ENCODE results near the gene RCE1.

Gene RCE1

DNA sequence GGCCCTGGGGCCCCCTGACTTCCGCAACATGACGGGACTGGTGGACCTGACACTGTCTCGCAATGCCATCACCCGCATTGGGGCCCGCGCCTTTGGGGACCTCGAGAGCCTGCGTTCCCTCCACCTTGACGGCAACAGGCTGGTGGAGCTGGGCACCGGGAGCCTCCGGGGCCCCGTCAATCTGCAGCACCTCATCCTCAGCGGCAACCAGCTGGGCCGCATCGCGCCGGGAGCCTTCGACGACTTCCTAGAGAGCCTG is 14.6 kb downstream of the RCE1 start:
- no peak for DNase-seq

GRCh38 chr11:66858186-66858938 is 15.1 kb downstream of the RCE1 start:
- no peak for DNase-seq

GRCh38 chr11:66858939-66859685 is 15.9 kb downstream of the RCE1 start:
- no peak for DNase-seq

- DNase-seq, result no peak
These were observed 16.6 kb downstream of the RCE1 start for GRCh38 chr11:66859686-66860448.

DNA sequence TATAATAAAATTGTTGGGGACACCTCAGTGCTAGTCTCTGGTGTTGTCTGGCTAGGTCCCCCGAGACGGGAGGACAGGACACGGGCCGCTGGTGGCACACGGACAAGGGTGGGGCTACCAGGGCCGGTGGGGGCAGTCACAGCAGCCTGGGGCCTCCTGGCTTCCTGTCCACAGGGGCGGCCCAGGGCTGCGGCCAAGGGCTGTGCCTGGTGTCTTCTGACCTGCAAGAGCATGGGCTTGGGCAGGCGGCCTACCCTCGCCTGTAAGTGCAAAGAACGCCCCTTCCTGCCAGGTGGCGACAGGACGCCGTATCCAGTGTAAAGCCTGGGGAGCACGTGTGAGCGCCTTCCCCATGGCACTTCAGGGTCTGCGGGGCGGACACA is 17.2 kb downstream of the RCE1 start:
- no peak for DNase-seq

DNA sequence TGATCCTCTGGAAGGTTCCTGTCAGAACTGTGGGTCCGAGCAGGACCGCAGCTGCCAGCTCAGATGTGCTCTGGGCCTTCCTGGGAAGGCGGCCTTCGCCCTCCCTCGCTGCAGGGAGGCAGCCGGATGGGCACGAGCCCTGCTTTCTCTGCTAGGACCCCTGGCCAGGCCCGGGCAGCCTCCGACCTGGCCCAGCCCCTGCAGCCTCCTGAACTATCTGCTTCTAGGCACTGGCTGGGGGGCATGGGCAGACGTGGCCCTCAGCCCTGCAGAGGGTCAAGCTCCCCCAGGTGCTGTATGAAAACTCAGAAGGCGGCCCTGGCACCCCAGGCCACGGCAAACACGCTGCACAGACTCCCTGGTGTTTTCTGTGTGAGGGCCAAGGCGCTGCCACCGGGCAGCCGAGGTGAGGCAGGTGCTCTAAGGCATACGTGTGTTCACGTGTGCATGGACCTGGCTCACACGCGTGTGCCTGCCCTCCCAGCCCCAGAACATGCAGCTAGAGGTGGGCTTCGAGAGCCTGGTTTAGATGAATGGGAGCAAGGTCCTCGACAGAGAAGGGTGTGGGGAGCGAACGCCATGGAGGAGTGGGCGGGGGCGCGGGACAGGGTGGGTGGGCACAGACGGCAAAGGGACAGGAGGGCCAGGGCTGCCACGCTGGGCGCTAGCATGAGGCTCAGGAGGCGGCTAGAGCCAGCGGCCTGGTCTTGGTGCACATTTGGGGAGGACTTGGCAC is 18.0 kb downstream of the RCE1 start:
- DNase-seq, result no peak

GRCh38 chr11:66861774-66862558 is 18.7 kb downstream of the RCE1 start:
- DNase-seq, result no peak

- DNase-seq, result no peak
These were observed 19.4 kb downstream of the RCE1 start for GRCh38 chr11:66862559-66863037.

- no peak for DNase-seq
These were observed 20.3 kb downstream of the RCE1 start for GRCh38 chr11:66863428-66864125.

GRCh38 chr11:66864172-66864901 is 21.1 kb downstream of the RCE1 start:
- no peak for DNase-seq

GRCh38 chr11:66864924-66865697 is 21.9 kb downstream of the RCE1 start:
- no peak for DNase-seq

- no peak for DNase-seq
These were observed 22.8 kb downstream of the RCE1 start for GRCh38 chr11:66866007-66866406.

GRCh38 chr11:66866511-66866986 is 23.3 kb downstream of the RCE1 start:
- DNase-seq, result no peak

DNA sequence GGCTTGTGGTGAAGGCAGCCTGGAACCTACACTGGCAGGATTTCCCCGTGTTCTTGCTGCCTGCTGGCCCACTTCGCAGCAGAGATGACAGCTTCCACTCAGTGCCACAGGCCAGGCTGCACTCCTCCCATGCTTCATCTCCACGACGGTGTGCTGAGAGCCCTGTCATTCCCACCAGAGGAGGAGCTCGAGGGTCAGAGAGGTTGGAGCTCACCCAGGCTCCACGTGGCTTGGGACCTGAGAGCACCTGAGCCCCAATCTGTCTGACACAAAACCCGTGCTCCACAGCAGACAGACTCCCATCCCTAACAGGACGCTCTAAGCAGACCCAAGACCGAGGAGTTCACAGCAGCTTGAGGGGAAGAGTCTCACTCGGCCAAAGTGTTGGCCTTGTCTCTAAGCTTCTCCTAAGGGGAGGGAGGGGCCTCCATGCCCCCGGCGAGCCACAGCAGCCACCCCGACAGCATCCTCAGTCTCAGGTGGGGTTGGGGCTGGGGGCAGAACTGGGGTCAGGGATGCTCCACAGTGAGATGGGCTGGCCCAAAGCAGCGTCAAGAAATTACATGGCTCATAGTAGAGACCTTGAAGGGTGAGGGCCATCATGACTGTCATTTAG is 24.3 kb downstream of the RCE1 start:
- DNase-seq, result no peak

GRCh38 chr11:66868082-66868725 is 25.0 kb downstream of the RCE1 start:
- no peak for DNase-seq

DNA sequence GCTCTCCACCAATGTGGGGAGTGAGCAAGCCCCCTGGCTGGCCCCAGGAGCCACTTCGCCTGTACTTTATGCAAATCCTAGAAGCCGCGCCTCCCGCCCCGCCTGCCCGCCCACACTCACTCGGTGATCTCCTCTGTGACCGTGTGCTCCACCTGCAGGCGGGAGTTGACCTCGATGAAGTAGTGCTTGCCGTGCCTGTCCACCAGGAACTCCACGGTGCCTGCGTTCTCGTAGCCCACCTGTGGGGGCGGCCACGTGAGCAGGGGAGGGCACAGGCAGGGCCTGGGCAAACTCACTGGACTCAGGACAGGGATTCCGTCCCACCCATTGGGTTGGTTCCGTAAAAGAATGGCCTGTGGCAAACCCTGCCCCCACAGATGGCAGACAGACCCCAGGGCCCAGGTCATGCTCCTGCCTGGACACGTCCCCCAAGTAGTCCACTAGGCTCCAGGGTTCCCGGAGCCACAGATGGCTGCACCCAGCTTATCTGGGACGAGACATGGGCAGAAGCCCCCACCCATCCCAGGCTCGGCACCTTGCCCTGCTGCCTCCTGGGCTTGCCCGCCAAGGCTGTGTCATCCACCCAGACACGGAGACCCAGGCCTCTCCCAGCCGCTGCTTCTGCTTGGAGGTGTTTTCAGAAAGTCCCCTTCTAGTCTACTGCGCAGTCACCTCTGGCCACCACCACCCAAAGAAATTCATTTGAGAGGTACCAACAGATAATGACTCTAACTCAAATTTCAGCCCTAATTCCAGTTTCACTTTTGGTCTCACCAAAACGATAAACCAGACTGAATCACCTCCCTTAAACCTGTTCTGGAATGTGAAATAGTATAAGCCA is 25.7 kb downstream of the RCE1 start:
- no peak for DNase-seq

- no peak for DNase-seq
These were observed 26.3 kb downstream of the RCE1 start for GRCh38 chr11:66869567-66869870.

- no peak for DNase-seq
These were observed 26.9 kb downstream of the RCE1 start for GRCh38 chr11:66870131-66870530.

Measured in fibroblast of upper back skin (primary cell).